GM23248 (cell line): ENCODE measurements around the gene EXOG. TPM values are rescaled to one million over a fixed set of nuclear protein-coding genes. Genes with fewer than 3 reads are reported as not detected.

Experiments
- DNase-seq: peaks from one replicate; pipeline ENCODE4 v3.0.0-alpha.2; 2015
- H2AFZ ChIP-seq: fragments of 200-600 bp; sonication (generic); 2 replicates; pipeline ENCODE4 v1.6.1; 2016; ENCODE audit warnings: antibody characterized with exemption
- H3F3A ChIP-seq: fragments of 200-600 bp; sonication (generic); 2 replicates; pipeline ENCODE4 v1.6.1; 2016; ENCODE audit warnings: mild to moderate bottlenecking, antibody characterized with exemption, mixed run types; ENCODE audit not compliant: insufficient read depth
- H3K27ac ChIP-seq: fragments of 200-600 bp; sonication (generic); 2 replicates; pipeline ENCODE4 v1.5.1; 2016; ENCODE audit warnings: mild to moderate bottlenecking
- H3K27me3 ChIP-seq: fragments of 200-600 bp; sonication (generic); replicated peaks from 2 replicates; pipeline ENCODE4 v1.6.1; 2016; ENCODE audit warnings: mild to moderate bottlenecking; ENCODE audit not compliant: insufficient read depth
- H3K36me3 ChIP-seq: fragments of 200-600 bp; sonication (generic); 2 replicates; pipeline ENCODE4 v1.6.1; 2016; ENCODE audit warnings: low read depth, mild to moderate bottlenecking
- H3K4me1 ChIP-seq: fragments of 200-600 bp; sonication (generic); 2 replicates; pipeline ENCODE4 v1.6.1; 2016; ENCODE audit warnings: mild to moderate bottlenecking; ENCODE audit not compliant: insufficient read depth
- H3K4me2 ChIP-seq: fragments of 200-600 bp; sonication (generic); one replicate; pipeline ENCODE4 v1.6.1; 2016; ENCODE audit warnings: mild to moderate bottlenecking; ENCODE audit not compliant: unreplicated experiment
- H3K4me3 ChIP-seq: fragments of 200-600 bp; sonication (generic); 2 replicates; pipeline ENCODE4 v1.5.1; 2016; ENCODE audit warnings: mild to moderate bottlenecking
- H3K79me2 ChIP-seq: fragments of 200-600 bp; sonication (generic); 2 replicates; pipeline ENCODE4 v1.6.1; 2016; ENCODE audit warnings: mild to moderate bottlenecking; ENCODE audit not compliant: insufficient read depth
- H3K9ac ChIP-seq: fragments of 200-600 bp; sonication (generic); 2 replicates; pipeline ENCODE4 v1.6.1; 2016; ENCODE audit warnings: mild to moderate bottlenecking
- H3K9me2 ChIP-seq: fragments of 200-600 bp; sonication (generic); 2 replicates; pipeline ENCODE4 v1.6.1; 2016; ENCODE audit warnings: mixed run types, mild to moderate bottlenecking, moderate library complexity; ENCODE audit not compliant: insufficient read depth
- H3K9me3 ChIP-seq: fragments of 200-600 bp; sonication (generic); one replicate; pipeline ENCODE4 v1.6.1; 2017; ENCODE audit warnings: low read depth
- H4K20me1 ChIP-seq: fragments of 200-600 bp; sonication (generic); 2 replicates; pipeline ENCODE4 v1.6.0; 2016; ENCODE audit not compliant: insufficient read depth
- EZH2 ChIP-seq: fragments of 200-600 bp; sonication (generic); IDR thresholded peaks from 2 replicates; pipeline ENCODE4 v1.6.1; 2018; ENCODE audit warnings: antibody characterized with exemption, mild to moderate bottlenecking; ENCODE audit not compliant: insufficient read depth, poor library complexity, severe bottlenecking
- EZH2phosphoT487 ChIP-seq: fragments of 200-600 bp; sonication (generic); IDR thresholded peaks from 2 replicates; pipeline ENCODE4 v1.6.1; 2018; ENCODE audit warnings: antibody characterized with exemption, moderate library complexity, mild to moderate bottlenecking, low read depth; ENCODE audit not compliant: insufficient read depth
- WGBS, 2 experiments: methylation state at CpG; one replicate each; pipeline ENCODE4 v1.1.6; 2015 to 2017; ENCODE audit warnings: low lambda C conversion rate in 2 of 2, low coverage in 1 of 2; ENCODE audit errors: missing lambda C conversion rate in 2 of 2; 5-methylcytosine and 5-hydroxymethylcytosine counted together
- in situ Hi-C: fragments of 300-500 bp; cut with MboI; formaldehyde crosslinking; loops from 2 replicates; pipeline ENCODE4 v1.15.0; 2020
- polyA plus RNA-seq: library from polyadenylated mRNA; unstranded; fragments of >200 nt; fragmentation: Nextera tagmentation; extraction: Ambion mirVana; gene quantifications from 2 replicates; pipeline ENCODE4 v1.2.1, GENCODE V29; 2016
- total RNA-seq: library from RNA; depleted of rRNA; stranded (reverse); fragments of >200 nt; shearing (Covaris generic); gene quantifications from 2 replicates; pipeline ENCODE4 v1.2.3, GENCODE V29; 2014

The EXOG gene
- total and polyA plus RNA-seq, 2 experiments from 2014 or later = 6.4 to 8.2 TPM

GRCh38 chr3:38533285-38533976 lies 37.3 kb downstream of the EXOG start:
- Histone ChIP-seq H3K79me2 (no peaks in the 10 kb centered on the region), H4K20me1 (no peaks in the 10 kb centered on the region), H2AFZ (no peak overlapping the region), H3K9ac (no peak overlapping the region), H3K4me2 (no peak overlapping the region), H3K9me3 (no peaks in the 10 kb centered on the region), H3K27me3 (no peaks in the 10 kb centered on the region), H3K27ac (no peak overlapping the region), H3K4me1 (no peaks in the 10 kb centered on the region), H3F3A (no peaks in the 10 kb centered on the region), H3K9me2 (no peaks in the 10 kb centered on the region), H3K4me3 (no peak overlapping the region), H3K36me3 (no peaks in the 10 kb centered on the region; the same call in 1 of the 2 replicates)
- 77 to 81% methylated on average over 13 of the region's 13 CpGs for WGBS, 2 experiments
- no peak for DNase-seq
- in situ Hi-C loops = no loop called here
- TF ChIP-seq EZH2 (no peak), EZH2phosphoT487 (no peak)

- no peaks in the 10 kb centered on the region for H3K27me3 ChIP-seq
- in situ Hi-C loops = no loop called here
- no peak for DNase-seq
- no peaks in the 10 kb centered on the region; the same call in 1 of the 2 replicates for H3K36me3 ChIP-seq
- no peak overlapping the region for H3K4me3 ChIP-seq
- H2AFZ ChIP-seq = no peak overlapping the region
- TF ChIP-seq EZH2phosphoT487 = no peak
- TF ChIP-seq EZH2 = no peak
- H3K4me1 ChIP-seq = no peaks in the 10 kb centered on the region
- no peaks in the 10 kb centered on the region for H3K79me2 ChIP-seq
- H3K9me3 ChIP-seq = no peaks in the 10 kb centered on the region
- WGBS, 2 experiments = 94 to 100% methylated on average over 2 of the region's 2 CpGs
- no peaks in the 10 kb centered on the region for H3K9me2 ChIP-seq
- H3K27ac ChIP-seq = no peak overlapping the region
- H3K9ac ChIP-seq = no peak overlapping the region
- no peak overlapping the region for H3K4me2 ChIP-seq
- no peaks in the 10 kb centered on the region for H3F3A ChIP-seq
- no peaks in the 10 kb centered on the region for H4K20me1 ChIP-seq
These were observed 38.0 kb downstream of the EXOG start for GRCh38 chr3:38534180-38534579.

- Histone ChIP-seq H3K4me1 (no peaks in the 10 kb centered on the region), H2AFZ (no peak overlapping the region), H3K27ac (no peak overlapping the region), H3K9me2 (no peaks in the 10 kb centered on the region), H3F3A (no peaks in the 10 kb centered on the region), H3K9ac (no peak overlapping the region), H3K4me2 (no peak overlapping the region), H3K27me3 (no peaks in the 10 kb centered on the region), H3K79me2 (no peaks in the 10 kb centered on the region), H3K36me3 (no peaks in the 10 kb centered on the region; the same call in 1 of the 2 replicates), H3K4me3 (no peak overlapping the region), H4K20me1 (no peaks in the 10 kb centered on the region), H3K9me3 (no peaks in the 10 kb centered on the region)
- in situ Hi-C loops = no loop called here
- DNase-seq = no peak
- TF ChIP-seq EZH2 (no peak), EZH2phosphoT487 (no peak)
- WGBS, 2 experiments = 98 to 99% methylated on average over 7 of the region's 7 CpGs
These were observed 38.5 kb downstream of the EXOG start for GRCh38 chr3:38534604-38535003.

GRCh38 chr3:38536671-38537070 lies 40.5 kb downstream of the EXOG start:
- TF ChIP-seq EZH2 = no peak
- no peak for TF ChIP-seq EZH2phosphoT487
- in situ Hi-C loops = no loop called here

More at GRCh38 chr3:38536671-38537070, 40.5 kb downstream of the EXOG start:
- no peak overlapping the region for H3K9ac ChIP-seq
- 73 to 81% methylated on average over 3 of the region's 3 CpGs for WGBS, 2 experiments
- no peaks in the 10 kb centered on the region for H3K9me2 ChIP-seq
- no peaks in the 10 kb centered on the region for H3K79me2 ChIP-seq
- DNase-seq = no peak
- no peaks in the 10 kb centered on the region for H3K27me3 ChIP-seq
- H3F3A ChIP-seq = no peaks in the 10 kb centered on the region
- no peaks in the 10 kb centered on the region for H3K4me1 ChIP-seq
- H3K4me3 ChIP-seq = no peak overlapping the region
- no peak overlapping the region for H3K4me2 ChIP-seq
- H3K9me3 ChIP-seq = no peaks in the 10 kb centered on the region
- no peak overlapping the region for H3K27ac ChIP-seq
- no peaks in the 10 kb centered on the region for H4K20me1 ChIP-seq
- H2AFZ ChIP-seq = no peak overlapping the region
- H3K36me3 ChIP-seq = no peaks in the 10 kb centered on the region; the same call in 1 of the 2 replicates
